Activated T-cell treated with anti-CD3 and anti-CD28 coated beads for 1 hour (primary cell): ENCODE results near the gene RPL10A.

Experiments used
- DNase-seq: peaks from one replicate; pipeline ENCODE4 v3.0.0-alpha.2; 2020; ENCODE audit warnings: low read depth

Gene RPL10A

DNA sequence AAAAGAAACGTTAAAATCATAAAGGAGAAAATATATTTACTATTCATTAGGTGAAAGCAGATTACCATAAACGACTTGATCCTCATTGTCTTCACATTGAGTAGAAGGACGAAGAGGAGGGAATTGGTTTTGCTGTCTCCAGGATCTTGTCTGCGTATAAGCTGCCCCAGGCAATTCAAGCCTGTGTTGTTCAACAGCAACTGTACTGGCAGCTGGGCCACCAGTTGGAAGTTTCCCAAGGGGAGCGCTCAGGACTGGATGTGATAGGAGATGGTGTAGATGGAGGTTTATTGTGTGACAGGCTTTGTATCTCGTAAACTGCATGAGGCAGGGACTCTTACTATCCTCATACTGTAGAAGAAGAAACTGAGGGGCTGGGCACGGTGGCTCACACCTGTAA, 20.0 kb upstream of the RPL10A start:
- no peak for DNase-seq

DNA sequence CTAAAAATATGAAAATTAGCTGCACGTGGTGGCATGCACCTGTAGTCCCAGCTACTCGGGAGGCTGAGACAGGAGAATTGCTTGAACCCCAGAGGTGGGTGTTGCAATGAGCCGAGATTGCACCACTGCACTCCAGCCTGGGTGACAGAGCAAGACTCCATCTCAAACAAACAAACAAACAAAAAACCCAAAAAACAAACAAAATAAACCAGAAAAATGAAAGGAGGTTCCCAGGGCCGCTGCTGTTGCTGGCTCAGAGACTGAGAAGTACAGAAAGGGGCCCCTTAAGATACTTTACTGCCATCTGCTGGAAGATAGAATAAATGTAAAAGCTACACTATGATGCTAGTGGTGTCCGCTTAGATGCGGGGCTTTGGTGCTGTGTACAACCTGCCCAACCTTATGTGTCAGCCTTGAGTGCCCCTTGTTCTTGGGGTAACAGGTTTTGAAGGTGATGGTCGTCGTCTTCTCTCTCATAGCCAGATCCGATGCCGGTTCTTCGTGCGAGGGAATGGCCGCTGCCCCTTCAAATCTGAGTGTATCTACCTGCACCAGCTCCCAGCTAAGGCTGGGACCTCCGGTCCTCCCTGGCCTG, 18.8 kb upstream of the RPL10A start:
- peak; percentile 15 for DNase-seq

DNA sequence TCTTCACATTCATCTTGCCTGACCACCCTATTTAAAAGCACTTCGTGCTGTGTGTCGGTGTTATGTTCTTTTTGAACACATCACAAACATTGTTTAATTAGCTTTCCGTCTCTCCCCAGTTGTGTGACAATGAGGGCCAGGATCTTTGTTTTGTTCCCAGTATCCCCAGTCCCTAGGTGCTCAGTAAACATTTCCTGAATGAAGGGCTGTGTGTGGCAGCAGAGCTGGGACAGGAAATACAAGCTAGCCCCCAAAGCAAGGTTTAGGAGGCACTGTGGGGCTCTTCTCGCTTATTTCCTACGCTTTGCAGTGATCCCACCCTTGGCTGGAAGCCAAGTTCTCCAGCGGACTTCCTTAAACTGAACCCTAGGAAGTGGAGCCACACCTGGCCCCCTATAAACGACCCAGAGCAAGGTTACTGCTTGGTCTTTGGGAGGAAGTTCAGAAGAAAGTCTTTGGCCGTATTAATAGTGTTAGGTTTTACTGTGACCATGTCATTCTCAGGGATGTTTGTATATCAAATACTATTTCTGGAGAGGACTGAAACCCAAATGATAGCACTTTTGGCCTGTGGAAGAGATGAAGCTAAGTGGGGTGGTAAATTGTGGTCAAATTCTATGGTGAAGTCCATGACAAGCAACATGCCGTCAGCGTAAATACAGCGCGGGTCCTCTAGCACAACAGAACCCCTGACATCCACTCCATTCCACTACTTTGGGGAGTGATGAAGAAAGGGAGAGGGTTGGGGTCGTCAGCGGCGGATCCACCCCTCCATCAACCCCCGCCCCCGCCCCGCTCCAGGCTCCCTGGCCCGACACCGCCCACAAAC, 16.6 kb upstream of the RPL10A start:
- DNase-seq = no peak

DNA sequence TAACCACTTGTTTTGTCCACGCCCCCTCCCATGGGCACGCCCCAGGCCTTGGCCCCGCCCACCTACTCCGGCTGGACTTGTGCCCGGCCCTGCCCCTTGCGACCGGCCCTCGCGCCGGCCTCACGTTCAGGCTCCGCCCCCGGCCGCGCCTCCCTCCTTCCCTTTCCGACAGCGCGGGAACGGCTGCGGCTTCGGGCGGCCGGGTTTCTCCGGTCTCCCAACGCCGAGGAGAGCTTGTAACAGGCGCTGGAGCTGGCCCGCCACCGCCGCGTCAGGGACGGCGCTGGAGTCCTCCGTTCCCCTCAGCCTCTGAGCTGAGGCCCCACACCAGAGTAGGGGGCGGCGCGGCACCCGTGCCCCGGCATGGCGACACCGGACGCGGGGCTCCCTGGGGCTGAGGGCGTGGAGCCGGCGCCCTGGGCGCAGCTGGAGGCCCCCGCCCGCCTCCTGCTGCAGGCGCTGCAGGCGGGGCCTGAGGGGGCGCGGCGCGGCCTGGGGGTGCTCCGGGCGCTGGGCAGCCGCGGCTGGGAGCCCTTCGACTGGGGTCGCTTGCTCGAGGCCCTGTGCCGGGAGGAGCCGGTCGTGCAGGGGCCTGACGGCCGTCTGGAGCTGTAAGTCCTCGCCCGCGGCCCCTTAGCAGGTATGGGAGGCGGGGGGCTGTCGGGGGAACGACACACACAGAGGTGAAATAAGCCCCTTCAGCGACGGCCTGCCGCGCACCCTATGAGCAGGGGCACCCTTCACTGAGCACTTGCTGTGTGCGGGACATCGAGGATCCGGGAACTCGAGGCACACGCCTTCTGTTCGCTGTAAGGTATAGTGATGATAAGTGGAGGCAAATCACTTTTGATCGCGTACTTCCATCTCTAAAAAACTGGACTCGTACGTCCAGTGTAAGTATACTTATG, 15.8 kb upstream of the RPL10A start, which contains the start of gene FANCE:
TSS of gene FANCE (plus strand) at position 156 of the 908 bp plus-strand sequence. CDS start at position 364, 208 bp downstream.
- DNase-seq = peak; percentile 82

DNA sequence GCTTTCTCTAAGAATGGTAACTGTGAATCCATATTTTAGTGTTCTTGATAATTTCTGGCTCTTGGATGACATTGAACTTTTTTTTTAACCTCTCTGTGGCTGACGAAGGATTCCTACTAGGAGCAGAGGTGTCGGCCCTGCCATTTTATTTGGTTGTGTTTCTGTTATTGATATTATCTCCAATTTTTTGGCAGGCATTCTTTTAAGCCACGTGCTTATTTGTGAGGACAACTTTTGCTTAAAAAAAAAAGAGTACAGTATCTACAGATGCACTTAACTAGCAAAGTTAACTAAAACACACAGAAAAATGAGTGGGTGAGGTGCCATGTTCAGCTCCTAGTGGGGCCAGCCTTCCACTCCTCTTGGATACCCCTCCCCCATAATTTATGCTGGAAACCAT, 15.0 kb upstream of the RPL10A start:
- no peak for DNase-seq

DNA sequence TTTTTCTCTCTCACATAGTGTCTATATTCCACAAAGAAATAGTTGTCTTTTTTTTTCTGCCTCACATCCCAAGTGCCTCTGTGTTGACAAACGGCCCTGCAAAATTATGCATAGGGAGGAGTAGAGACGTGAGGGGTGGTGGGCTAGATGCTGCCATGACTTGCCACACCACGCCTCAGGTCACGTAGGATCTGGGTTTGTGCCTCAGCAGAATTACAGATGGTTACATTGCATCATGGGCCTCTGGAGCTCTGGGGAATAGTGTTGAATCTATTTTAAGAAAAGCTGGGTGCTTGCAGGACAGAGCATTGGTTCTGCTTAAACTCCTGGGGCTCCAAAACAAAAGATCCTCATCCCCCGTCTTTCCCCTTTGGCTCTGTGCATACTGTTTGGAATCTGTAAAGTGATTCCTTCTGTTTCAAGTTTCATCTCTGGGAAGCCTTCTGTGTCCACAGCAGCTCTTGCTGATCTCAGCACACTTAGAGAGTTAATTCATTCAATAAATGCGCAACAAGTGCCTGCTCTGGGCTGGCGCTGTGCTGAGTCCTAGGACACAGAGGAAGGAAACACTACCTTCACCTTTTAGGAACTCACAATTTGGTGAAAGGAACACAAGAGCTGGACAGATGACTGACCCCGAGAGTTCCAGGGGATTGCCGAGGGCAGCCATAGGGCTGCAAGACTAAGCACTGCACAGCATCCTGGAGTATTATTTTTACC, 13.7 kb upstream of the RPL10A start:
- DNase-seq = no peak

DNA sequence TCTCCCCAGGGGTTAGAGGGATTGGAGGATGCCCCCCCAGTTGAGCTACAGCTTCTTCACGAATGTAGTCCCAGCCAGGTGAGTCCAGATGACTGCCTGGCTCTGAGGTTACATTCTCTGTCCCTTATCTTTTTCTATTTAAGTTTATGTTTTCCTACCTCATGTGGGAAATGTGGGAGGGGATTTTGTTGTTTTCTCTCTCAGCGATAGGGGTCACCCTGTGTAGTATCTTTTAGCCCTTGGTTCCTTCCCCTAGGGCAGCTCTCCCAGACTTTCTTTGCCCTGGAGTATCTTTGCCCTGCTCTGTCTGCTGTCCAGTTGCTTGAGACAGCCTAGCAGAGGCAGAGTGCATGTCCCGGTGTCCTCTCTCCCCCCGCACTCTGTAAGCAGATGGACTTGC, 10.3 kb upstream of the RPL10A start:
- no peak for DNase-seq

DNA sequence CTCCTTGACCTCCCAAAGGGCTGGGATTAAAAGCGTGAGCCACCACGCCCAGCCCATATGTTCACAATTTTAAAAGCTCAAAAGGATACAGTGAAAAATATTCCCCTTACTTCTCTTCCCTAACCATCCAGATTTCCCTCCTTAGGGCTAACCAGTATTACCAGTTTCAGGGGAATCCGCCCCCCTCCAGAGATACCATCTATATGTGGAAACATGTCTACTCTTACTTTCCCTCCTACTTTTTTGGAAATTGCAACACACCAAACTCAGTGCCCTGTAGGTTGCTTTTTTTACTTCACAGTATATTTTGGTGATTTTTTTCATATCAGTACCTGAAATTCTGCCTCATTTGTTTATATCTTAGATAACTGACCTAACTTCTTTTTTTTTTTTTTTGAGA, 6.9 kb upstream of the RPL10A start:
- no peak for DNase-seq

DNA sequence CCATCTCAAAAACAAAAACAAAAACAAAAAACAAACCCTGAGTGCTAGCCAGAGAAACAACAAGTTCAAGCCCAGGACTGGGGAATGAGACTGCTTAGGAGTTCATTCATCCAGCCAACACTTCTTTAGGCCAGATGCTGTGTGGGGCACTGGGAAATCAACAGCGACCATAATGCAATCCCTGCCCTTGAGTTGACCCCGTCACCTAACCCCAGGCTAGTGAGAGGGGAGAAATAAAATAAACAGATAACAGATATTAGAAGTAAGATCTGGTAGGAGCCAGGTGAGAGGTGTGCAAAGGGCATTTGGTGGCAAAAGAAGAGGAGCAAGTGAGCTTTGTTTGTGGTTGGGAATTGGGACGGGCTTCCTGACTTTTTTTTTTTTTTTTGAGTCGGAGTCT, 4.9 kb upstream of the RPL10A start:
- no peak for DNase-seq

DNA sequence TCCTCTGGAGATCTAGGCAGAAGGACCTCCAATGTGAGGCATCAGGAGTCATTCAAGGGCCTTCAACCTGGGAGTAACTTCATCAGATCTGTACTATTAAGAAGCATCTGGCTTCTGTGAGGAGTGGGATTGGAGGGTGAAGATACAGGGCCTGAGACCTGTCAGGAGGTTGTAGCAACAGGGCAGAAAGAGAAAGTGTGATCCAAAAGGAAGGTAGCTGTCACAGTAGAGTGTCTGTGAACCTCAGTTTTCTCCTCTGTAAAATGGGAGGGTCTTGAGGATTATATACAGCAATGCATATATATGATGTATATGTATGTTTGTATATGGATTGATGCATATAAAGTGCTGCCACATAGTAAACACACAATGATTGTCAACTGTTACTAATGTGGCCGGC, 2.6 kb upstream of the RPL10A start:
- no peak for DNase-seq

DNA sequence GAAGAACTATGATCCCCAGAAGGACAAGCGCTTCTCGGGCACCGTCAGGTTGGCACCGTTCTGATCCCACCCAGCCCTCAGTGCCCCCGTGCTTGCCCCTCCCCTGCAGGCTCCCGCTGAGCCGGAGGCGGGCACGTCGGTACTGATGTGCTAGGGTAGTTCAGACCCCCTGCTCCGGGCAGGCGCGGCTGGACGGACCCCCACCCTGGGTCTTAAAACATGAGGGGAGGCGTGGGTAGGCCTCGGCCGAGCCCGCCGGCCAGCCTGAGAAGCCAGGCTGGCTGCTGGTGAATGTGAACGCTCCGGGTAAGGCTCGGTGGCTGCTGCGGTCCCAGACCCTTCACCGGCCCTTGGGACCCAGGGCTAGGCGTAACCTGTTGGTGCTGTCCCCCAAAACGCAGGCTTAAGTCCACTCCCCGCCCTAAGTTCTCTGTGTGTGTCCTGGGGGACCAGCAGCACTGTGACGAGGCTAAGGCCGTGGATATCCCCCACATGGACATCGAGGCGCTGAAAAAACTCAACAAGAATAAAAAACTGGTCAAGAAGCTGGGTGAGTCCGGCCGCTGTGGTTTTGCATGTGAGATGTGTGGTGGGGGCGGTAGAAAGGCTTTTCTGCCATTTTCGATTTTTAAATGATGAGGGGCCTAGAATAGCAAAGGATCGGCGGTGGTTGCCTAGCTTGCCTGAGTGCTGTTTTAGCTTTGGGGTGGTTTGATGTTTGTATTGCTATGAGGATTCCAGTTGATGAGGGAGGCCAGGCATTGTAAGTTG, 964 bp downstream of the RPL10A start:
- no peak for DNase-seq

DNA sequence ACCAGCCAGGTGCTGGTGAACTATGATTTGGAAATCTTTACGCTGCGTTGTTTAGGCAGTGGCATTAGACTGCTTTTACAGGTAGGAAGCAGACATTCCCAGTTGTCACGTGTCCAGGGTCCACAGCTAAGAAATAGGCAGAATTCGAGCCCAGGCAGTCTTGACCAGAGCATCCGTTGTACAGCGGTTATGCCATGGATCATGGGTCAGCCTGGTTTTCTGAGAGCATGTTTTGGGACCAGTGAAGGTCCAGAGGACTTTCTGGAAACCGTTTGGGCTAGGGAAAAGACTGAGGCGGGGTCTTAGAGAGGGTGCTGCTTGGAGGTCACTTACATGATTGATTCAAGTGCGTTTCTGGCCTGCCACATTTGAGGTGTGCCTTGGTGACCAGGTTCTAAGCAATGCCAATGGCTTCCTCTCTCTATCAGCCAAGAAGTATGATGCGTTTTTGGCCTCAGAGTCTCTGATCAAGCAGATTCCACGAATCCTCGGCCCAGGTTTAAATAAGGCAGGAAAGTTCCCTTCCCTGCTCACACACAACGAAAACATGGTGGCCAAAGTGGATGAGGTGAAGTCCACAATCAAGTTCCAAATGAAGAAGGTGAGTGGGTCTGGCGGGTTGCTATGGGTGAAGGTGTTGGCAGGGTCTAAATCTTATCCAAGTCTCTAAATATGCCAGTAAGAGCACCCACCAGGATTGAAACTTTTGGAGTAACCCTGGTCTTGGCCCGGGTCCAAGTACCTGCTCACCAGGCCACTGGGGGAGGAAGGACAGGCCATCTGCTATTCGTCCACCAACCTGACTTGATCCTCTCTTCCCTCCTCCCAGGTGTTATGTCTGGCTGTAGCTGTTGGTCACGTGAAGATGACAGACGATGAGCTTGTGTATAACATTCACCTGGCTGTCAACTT, 1.8 kb downstream of the RPL10A start:
- no peak for DNase-seq

DNA sequence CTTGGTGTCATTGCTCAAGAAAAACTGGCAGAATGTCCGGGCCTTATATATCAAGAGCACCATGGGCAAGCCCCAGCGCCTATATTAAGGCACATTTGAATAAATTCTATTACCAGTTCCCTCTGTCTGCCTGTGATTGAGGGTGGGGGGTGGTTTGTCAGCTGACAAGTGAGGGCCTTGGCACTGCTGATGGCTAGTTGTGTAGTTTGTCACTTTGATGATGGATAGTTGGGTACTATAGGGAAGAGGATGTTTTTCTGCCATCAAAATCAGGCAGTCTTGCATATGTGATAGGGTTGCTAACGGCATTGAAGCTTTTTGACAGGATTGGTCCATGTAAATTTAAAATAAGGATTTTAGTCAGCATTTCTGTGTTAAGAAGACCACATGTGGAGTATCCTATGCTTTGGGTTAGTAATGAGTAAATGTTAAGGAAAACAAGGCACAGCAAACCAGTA, 2.5 kb downstream of the RPL10A start:
- DNase-seq = no peak

DNA sequence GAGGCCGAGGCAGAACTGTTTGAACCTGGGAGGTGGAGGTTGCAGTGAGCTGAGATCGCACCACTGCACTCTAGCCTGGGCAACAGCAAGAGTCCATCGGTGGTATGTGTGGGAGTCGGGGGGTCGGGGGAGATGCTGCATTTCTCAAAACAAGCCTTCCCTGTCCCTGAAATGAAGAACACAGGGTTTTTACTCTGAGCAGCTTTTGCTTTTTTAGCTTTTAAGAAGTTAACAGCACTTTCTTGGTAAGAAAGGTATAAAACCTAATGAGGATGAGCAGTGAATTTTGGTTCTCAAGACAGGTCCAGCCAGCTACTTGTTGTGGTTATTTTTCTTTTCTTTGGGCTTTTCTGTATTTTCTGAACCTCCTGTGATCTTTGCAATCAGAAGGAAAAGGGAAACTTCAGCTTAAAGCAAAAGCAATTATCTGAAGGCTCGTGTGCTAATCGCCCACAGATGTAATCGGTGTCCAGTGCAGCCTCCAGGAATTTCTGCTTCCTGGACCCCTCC, 3.7 kb downstream of the RPL10A start:
- DNase-seq = no peak

DNA sequence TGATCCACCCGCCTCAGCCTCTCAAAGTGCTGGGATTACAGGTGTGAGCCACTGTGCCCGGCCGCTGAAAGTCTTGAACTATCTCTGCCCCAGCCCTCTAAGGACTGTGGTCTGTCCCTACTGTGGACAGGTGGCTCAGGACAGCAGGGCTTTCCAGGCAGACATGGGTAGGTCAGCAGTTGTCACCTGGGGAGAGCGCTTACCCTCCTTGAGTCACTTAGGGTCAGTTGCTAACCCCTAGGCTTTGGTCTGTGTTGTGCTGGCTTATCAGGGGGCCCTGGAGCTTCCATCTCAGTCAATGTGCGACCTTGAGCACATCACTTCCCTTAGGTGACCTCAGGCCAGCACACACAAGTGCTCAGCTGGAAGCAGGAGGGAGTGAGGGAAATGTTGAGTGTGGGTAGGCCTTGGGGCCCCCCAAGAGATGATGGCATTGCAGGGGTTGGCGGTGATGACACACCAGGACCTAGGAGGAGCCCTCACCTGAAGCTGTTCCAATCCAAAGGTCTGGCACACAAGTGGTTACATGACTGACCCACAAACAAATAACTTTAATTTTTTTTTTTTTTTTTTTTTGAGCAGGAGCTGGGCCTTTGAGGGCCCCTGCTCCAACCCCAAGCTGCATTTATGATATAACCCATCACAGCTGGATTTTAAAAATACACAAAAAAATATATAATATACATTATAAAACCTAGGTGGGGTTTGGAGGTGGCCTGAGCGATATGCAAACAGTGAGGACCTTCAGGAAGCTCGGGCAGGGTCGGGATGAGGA, 5.1 kb downstream of the RPL10A start:
- DNase-seq = no peak

DNA sequence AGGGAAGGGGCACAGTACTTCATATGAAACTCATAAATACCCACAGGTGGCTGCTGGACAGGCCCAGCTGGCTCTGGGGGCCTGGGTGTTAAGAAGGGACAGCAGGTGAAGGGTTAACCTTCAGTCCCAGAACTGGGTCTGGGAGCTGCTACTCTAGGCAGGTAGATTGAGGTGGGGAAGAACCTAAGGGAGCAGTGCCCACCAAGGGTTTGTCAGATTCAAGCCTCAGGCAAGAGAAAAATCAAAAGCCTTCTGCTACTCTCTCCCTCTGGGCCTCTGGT, 5.6 kb downstream of the RPL10A start:
- no peak for DNase-seq

DNA sequence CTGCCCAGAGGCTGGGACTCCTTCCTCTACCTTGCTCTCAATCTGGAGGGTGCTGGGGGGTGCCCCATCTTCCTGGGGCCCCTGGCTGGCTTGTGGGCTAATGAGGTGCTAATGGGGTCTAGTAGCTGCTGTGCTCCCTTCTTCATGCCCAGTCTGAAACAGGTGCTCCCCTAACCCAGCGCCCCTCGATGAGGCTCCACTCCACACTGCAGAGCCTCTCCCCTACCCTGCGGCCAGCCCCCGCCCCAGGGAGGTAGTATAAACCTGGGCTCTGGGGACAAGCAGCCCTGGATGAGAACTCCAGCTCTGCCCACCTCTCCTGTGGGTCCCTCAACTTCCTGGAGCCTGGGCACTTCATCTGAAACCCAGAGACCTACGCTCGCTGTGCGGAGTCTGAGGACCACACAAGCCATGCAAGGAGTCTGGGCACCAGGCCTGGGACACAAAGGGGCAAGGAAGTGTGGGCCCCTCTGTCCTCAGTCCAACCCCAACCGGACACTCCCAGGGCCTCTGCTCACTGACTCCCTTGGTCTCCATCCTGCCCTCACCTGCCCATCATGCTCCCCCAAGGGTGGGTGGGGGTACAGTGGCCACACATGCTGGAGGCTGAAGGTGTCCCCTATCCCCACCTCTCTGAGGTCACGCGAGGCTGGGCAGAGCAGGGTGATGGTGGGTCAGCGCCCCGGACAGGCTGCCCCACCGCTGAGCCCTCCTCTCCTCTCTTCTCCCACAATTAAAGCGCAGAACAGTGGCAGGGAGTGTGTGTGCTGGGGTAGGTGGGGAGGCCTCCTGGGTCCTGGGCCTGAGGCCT, 6.1 kb downstream of the RPL10A start:
- DNase-seq = no peak

DNA sequence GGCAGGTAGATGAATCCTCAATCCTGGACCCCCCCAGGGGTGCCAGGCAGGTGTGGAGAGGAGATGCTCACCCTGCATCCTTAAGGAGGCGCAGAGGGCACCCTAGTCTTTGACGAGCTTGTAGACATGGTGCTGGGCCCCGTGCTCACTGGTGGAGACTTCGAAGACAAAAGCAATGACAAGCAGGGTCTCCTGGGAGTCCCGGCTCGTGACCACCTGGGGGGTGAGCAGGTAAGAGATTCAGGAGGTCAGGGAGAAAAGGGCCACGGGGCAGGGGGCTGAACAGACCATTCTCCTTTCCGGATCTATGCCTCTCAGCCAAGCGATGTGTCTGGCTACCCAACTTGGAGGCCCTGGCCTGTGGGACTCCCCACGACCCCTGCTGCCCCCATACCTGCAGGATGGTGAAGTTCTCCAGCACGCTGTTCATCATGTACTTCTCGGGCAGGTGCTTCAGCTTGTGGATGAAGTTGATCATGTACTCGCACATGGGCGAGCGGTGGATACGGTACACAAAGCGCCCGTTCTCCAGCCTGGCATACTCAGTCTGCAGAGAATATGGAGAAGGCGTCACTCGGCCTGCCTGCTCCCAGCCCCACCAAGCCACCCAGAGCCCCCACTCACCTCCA, 6.9 kb downstream of the RPL10A start:
- DNase-seq = no peak
